Sigmoid colon (tissue), 7 donors: Measurements from ENCODE around the gene HDLBP. TPM values are rescaled to one million over a fixed set of nuclear protein-coding genes. Genes with fewer than 3 reads are reported as not detected.

Source experiments
- DNase-seq: peaks from one replicate; pipeline ENCODE4 v3.0.0-alpha.2; 2019
- H3K27ac ChIP-seq, 4 donors: fragments of 200-600 bp; sonication (generic); one replicate each; pipeline ENCODE4 v1.5.1; 2016 to 2019; ENCODE audit warnings: mild to moderate bottlenecking in 1 of 4
- H3K27me3 ChIP-seq, 3 donors: fragments of 200-600 bp; sonication (generic); one replicate each; pipeline ENCODE4 v1.5.1; 2019; ENCODE audit warnings: mild to moderate bottlenecking in 1 of 3
- H3K36me3 ChIP-seq, 4 donors: fragments of 200-600 bp; sonication (generic); one replicate each; pipeline ENCODE4 v1.5.1; 2016 to 2019
- H3K4me1 ChIP-seq, 4 donors: fragments of 200-600 bp; sonication (generic); one replicate each; pipeline ENCODE4 v1.5.1; 2017 to 2019
- H3K4me3 ChIP-seq, 4 donors: fragments of 200-600 bp; sonication (generic); one replicate each; pipeline ENCODE4 v1.5.1; 2017 to 2019; ENCODE audit warnings: mild to moderate bottlenecking in 2 of 4, moderate library complexity in 1 of 4
- H3K9me3 ChIP-seq, 4 donors: fragments of 200-600 bp in 3 of 4; sonication (generic) in 3 of 4; one replicate each; pipeline versions ENCODE4 v1.5.1 to v1.6.1; 2013 to 2019
- CTCF ChIP-seq, 4 experiments: fragments of 450-650 bp in 3 of 4; fragments of 200-600 bp in 1 of 4; IDR thresholded peaks; one replicate each; pipeline ENCODE4 v1.5.1; 2016 to 2019; ENCODE audit warnings: antibody characterized with exemption in 4 of 4, mild to moderate bottlenecking in 3 of 4, moderate library complexity in 2 of 4
- EP300 ChIP-seq, 4 donors: sonication (generic); formaldehyde crosslinking; IDR thresholded peaks; one replicate each; pipeline ENCODE4 v1.6.1; 2017; ENCODE audit warnings: antibody characterized with exemption in 4 of 4
- POLR2A ChIP-seq, 2 donors: fragments of 450-650 bp; IDR thresholded peaks; one replicate each; pipeline ENCODE4 v1.6.1; 2016; ENCODE audit warnings: antibody characterized with exemption in 2 of 2, mild to moderate bottlenecking in 2 of 2, moderate library complexity in 2 of 2
- POLR2AphosphoS5 ChIP-seq, 4 donors: sonication (generic); formaldehyde crosslinking; IDR thresholded peaks; one replicate each; pipeline ENCODE4 v1.6.1; 2017; ENCODE audit warnings: antibody characterized with exemption in 4 of 4
- WGBS, 2 donors: extraction: QIAGEN DNeasy Blood & Tissue Kit; methylation state at CpG; one replicate each; pipeline ENCODE4 v1.1.7; 2013; 5-methylcytosine and 5-hydroxymethylcytosine counted together
- intact Hi-C: fragments of 100-400 bp; cut with DNase I; formaldehyde crosslinking; loops from one replicate; pipeline ENCODE4 v1.15.1; 2023
- polyA plus RNA-seq, 3 donors: library from polyadenylated mRNA; stranded (reverse); fragments of 200-250 nt; gene quantifications; one replicate each; pipeline ENCODE4 v1.2.3, GENCODE V29; 2013
- total RNA-seq, 4 donors: library from RNA; depleted of rRNA; stranded (reverse); fragments of >200 nt; gene quantifications; one replicate each; pipeline ENCODE4 v1.1.0, GENCODE V29; 2016
- donor health status: healthy with polysubstance abuse.
- donor health status: Bipolar disorder and iron deficiency.
- donor health status: healthy.

Gene HDLBP
- total and polyA plus RNA-seq, 7 donors: 115 to 281 (median 201) TPM

DNA sequence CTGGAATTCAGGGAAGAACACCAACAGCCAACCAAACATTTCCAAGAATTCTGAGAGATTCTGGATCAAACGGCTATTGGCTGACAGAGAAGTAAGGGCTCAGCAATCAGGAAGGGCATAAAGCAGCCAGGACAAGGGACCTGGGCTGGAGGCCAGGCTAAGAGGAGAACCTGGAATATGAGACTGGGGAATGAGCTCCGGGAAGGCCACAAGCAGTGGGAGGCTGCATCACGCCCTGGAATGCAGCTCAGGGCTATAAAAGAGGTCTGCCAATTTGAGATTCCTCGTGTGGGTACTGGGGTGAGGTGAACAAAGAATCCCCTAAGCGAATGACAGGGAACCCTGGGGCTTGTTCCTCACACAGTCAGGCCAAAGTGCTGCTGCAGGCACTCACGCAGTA lies 66.6 kb downstream of the HDLBP start:
- Histone ChIP-seq H3K27me3 (no peaks in the 10 kb centered on the region), H3K9me3 (no peaks in the 10 kb centered on the region), H3K4me3 (no peak overlapping the region), H3K36me3 (peaks cover 71 to 100% (median 90%) of the 10 kb centered on the region in 4 donors), H3K27ac (peak overlapping the region in 1 of 4 donors; percentile 14), H3K4me1 (peaks cover 0 to 9% (median 0%) of the 10 kb centered on the region in 4 donors)
- 81 to 86% methylated on average over 6 of the region's 6 CpGs for WGBS, 2 donors
- TF ChIP-seq CTCF (IDR thresholded peaks at IDR 0.05) (no peak), POLR2A (IDR thresholded peaks at IDR 0.05) (no peak)
- intact Hi-C loops: no loop called here
- DNase-seq: no peak

- DNase-seq: no peak
- Histone ChIP-seq H3K4me1 (peaks cover 0 to 9% (median 0%) of the 10 kb centered on the region in 4 donors), H3K9me3 (no peaks in the 10 kb centered on the region), H3K36me3 (peaks cover 72 to 100% (median 88%) of the 10 kb centered on the region in 4 donors), H3K27ac (no peak overlapping the region), H3K27me3 (no peaks in the 10 kb centered on the region), H3K4me3 (no peak overlapping the region)
- TF ChIP-seq POLR2A (IDR thresholded peaks at IDR 0.05) (no peak), CTCF (IDR thresholded peaks at IDR 0.05) (no peak), POLR2AphosphoS5 (IDR thresholded peaks at IDR 0.05) (no peak), EP300 (IDR thresholded peaks at IDR 0.05) (no peak)
- 96 to 98% methylated on average over 11 of the region's 11 CpGs for WGBS, 2 donors
- intact Hi-C loops: no loop called here
Measured at GRCh38 chr2:241248289-241248688, 67.2 kb downstream of the HDLBP start.

DNA sequence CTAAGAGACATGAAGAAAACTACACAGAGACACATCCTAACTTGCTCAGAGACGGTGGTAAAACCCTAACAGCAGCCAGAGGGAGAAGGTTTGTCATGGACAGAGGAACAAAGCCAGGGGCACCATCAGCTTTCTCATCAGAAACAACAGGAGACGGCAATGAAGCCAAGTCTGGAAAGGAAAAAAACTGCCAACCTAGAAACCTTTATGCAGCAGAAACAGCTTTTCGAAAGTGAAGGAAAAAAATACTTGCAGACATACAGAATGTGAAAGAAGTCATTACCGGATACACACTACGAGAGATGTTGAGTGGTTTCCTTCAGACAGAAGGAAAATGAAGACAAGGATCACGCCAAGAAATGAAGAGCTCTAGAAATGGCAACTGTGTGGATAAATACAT lies 71.1 kb downstream of the HDLBP start:
- H3K9me3 ChIP-seq: no peaks in the 10 kb centered on the region
- no peak for DNase-seq
- H3K36me3 ChIP-seq: peaks cover 65 to 100% (median 83%) of the 10 kb centered on the region in 4 donors
- no peak for TF ChIP-seq CTCF (IDR thresholded peaks at IDR 0.05)
- no peak for TF ChIP-seq POLR2A (IDR thresholded peaks at IDR 0.05)
- no peak for TF ChIP-seq EP300 (IDR thresholded peaks at IDR 0.05)
- no peak for TF ChIP-seq POLR2AphosphoS5 (IDR thresholded peaks at IDR 0.05)
- no peak overlapping the region for H3K4me3 ChIP-seq
- H3K27ac ChIP-seq: no peak overlapping the region
- no peaks in the 10 kb centered on the region for H3K27me3 ChIP-seq
- 97 to 98% methylated on average over 6 of the region's 6 CpGs for WGBS, 2 donors
- intact Hi-C loops: no loop called here
- H3K4me1 ChIP-seq: peaks cover 0 to 6% (median 0%) of the 10 kb centered on the region in 4 donors

DNA sequence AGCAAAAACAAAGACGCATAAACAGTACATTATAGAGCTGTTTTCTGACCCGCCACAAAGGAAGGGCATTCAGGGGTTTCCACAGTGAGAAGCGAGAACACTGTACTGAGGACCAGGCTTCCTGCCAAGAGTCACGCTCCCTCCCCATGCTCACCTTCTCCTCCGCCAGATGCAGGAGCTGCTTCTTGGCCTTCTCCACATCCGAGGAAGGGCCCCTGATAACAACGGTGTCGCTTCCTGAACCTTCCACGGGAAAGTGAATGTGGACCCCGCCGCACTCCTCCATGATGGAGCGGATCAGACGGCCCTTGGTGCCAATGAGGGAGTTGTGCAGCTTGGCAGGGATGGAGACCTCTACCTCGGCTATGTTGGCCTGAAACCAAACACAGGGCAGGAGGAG lies 73.2 kb downstream of the HDLBP start:
- H3K4me1 ChIP-seq: no peaks in the 10 kb centered on the region
- no peak overlapping the region for H3K27ac ChIP-seq
- no peaks in the 10 kb centered on the region for H3K27me3 ChIP-seq
- H3K4me3 ChIP-seq: no peak overlapping the region
- intact Hi-C loops: no loop called here
- DNase-seq: no peak
- 91 to 92% methylated on average over 14 of the region's 14 CpGs for WGBS, 2 donors
- peaks cover 69 to 100% (median 83%) of the 10 kb centered on the region in 4 donors for H3K36me3 ChIP-seq
- H3K9me3 ChIP-seq: no peaks in the 10 kb centered on the region
- TF ChIP-seq EP300 (IDR thresholded peaks at IDR 0.05) (no peak), CTCF (IDR thresholded peaks at IDR 0.05) (no peak), POLR2A (IDR thresholded peaks at IDR 0.05) (no peak), POLR2AphosphoS5 (IDR thresholded peaks at IDR 0.05) (no peak)

DNA sequence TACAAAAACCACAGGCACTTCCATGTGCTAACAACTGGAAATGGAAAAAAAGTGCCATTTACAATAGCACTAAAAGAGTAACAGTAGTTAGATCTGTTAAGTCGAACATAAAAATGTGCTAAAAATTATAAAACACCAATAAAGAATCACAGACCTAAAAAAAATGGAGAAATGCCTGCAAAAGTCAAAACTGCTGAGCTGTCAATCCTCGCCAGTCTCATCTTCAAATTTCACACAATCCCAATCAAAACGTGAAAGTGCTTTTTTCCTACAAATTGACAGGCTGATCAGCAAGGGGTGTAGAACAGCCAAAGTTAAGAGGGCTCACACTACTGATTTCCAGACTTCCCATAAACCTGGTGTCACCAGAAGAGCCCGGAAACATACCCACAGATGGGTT lies 73.8 kb downstream of the HDLBP start:
- H3K4me1 ChIP-seq: no peaks in the 10 kb centered on the region
- no peak overlapping the region for H3K4me3 ChIP-seq
- peaks cover 69 to 100% (median 83%) of the 10 kb centered on the region in 4 donors for H3K36me3 ChIP-seq
- TF ChIP-seq CTCF (IDR thresholded peaks at IDR 0.05): no peak
- no peak for TF ChIP-seq EP300 (IDR thresholded peaks at IDR 0.05)
- TF ChIP-seq POLR2AphosphoS5 (IDR thresholded peaks at IDR 0.05): no peak
- no peak for TF ChIP-seq POLR2A (IDR thresholded peaks at IDR 0.05)
- H3K9me3 ChIP-seq: no peaks in the 10 kb centered on the region
- 92 to 95% methylated on average over 4 of the region's 4 CpGs for WGBS, 2 donors
- H3K27ac ChIP-seq: no peak overlapping the region
- intact Hi-C loops: no loop called here
- DNase-seq: no peak
- H3K27me3 ChIP-seq: no peaks in the 10 kb centered on the region
